Measurements from ENCODE around the gene NDUFS7. TPM values are rescaled to one million over a fixed set of nuclear protein-coding genes. Genes with fewer than 3 reads are reported as not detected.

The NDUFS7 gene
- total and polyA plus RNA-seq, 9 of the 15 experiments (the other 6 are each of a cell fraction or from before 2014, with no cell fraction given) = 6.0 to 271 (median 60.6) TPM

GRCh38 chr19:1400281-1401137, 16.8 kb downstream of the NDUFS7 start (continued):
- TF ChIP-seq UBTF (IDR thresholded peaks at IDR 0.05; ENCODE audit: borderline replicate concordance in 1 of 2, low read depth in 2 of 2, low read length in 2 of 2) (0 out of 4 replicates have a peak, but pooled peaks of 1 of the 2 experiments have one; percentile 34), SP1 (CRISPR knock-in tag; IDR thresholded peaks at IDR 0.05) (peak; percentile 40; the same call in 1 of the 2 replicates), RBBP5 (IDR thresholded peaks at IDR 0.05; ENCODE audit: borderline replicate concordance, insufficient read depth, low read length, poor library complexity, severe bottlenecking) (peak; percentile 43), CC2D1A (IDR thresholded peaks at IDR 0.05) (peak; percentile 56; the same call in 1 of the 2 replicates), RCOR1 (IDR thresholded peaks at IDR 0.05; ENCODE audit: borderline replicate concordance in 1 of 2, low read depth in 2 of 2, low read length in 2 of 2) (peak; percentile 75 to 96; a peak in 3 of 4 replicates), MEF2D (tag; conservative IDR thresholded peaks at IDR 0.05; ENCODE audit: low read depth) (0 out of 2 replicates have a peak, but pooled peaks have one; percentile 38), ZNF717 (CRISPR knock-in tag; IDR thresholded peaks at IDR 0.05) (no peak), ZNF347 (CRISPR knock-in tag; IDR thresholded peaks at IDR 0.05; ENCODE audit: low read depth) (no peak), EHMT2 (IDR thresholded peaks at IDR 0.05) (no peak), PHF20 (IDR thresholded peaks at IDR 0.05; ENCODE audit: partially characterized antibody) (peak; percentile 57), RREB1 (CRISPR knock-in tag; IDR thresholded peaks at IDR 0.05) (no peak), GATAD2B (IDR thresholded peaks at IDR 0.05; ENCODE audit: borderline replicate concordance) (no peak), PPARD (CRISPR knock-in tag; IDR thresholded peaks at IDR 0.05) (no peak), DIDO1 (tag; IDR thresholded peaks at IDR 0.05; ENCODE audit: low read depth) (no peak), TAF9B (IDR thresholded peaks at IDR 0.05; ENCODE audit: partially characterized antibody) (no peak), RB1 (IDR thresholded peaks at IDR 0.05; ENCODE audit: low read depth) (0 out of 2 replicates have a peak, but pooled peaks have one; percentile 3), HDAC8 (tag; IDR thresholded peaks at IDR 0.05) (no peak)
